ENCODE data around the gene KRT28. TPM values are rescaled to one million over a fixed set of nuclear protein-coding genes. Genes with fewer than 3 reads are reported as not detected.
"Not testable (repeated sequence)": the region's sequence is repeated elsewhere in the genome, so short reads cannot be mapped to it uniquely, and the experiment has no call there.

The KRT28 gene
- total RNA-seq, 1 donor from 2014 or later, result not detected

DNA sequence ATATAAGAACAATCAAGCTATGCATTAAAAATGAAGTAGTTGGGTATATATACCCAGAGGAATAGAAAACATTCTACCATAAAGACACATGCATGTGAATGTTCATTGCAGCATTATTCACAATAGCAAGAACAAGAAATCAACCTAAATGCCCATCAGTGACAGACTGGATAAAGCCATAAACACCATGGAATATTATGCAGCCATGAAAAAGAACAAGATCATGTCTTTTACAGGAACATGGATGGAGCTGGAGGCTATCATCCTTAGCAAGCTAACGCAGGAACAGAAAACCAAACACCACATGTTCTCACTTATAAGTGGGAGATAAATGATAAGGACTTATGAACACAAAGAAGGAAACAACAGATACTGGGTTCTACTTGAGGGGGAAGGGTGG lies 51.1 kb downstream of the KRT28 start:
- H3K4me1 Mint-ChIP-seq; intact Hi-C loops (cut with micrococcal nuclease); H3K4me3 Mint-ChIP-seq; H3K36me3 Mint-ChIP-seq (ENCODE audit: low read depth); DNase-seq; H3K9me3 Mint-ChIP-seq; H3K27ac Mint-ChIP-seq: not testable (repeated sequence)
- H3K27me3 Mint-ChIP-seq, result peaks cover 38% of the 10 kb centered on the region

Other genes with a start within 250 kb of the KRT28 start
- gene CCR7, start 234.5 kb downstream of the KRT28 start, total RNA-seq, result 217 and 220 TPM in 2 replicates
- gene SMARCE1, start 152.1 kb downstream of the KRT28 start, total RNA-seq, result 122 and 125 TPM in 2 replicates
- not detected in 2 replicates for gene KRT222, start 134.8 kb downstream of the KRT28 start, total RNA-seq
- gene KRT24, start 96.2 kb downstream of the KRT28 start, total RNA-seq, result not detected in 2 replicates
- gene KRT25, start 44.6 kb downstream of the KRT28 start, total RNA-seq, result not detected in 2 replicates
- gene KRT26, start 27.8 kb downstream of the KRT28 start, total RNA-seq, result not detected in 2 replicates
- not detected in 2 replicates for gene KRT27, start 17.4 kb downstream of the KRT28 start, total RNA-seq
- gene KRT10, start 22.7 kb upstream of the KRT28 start, total RNA-seq, result 26.4 and 27.8 TPM in 2 replicates
- gene KRT12, start 67.3 kb upstream of the KRT28 start, total RNA-seq, result not detected in 2 replicates
- gene KRT20, start 85.3 kb upstream of the KRT28 start, total RNA-seq, result not detected in 2 replicates
- not detected in 2 replicates for gene KRT23, start 137.7 kb upstream of the KRT28 start, total RNA-seq
- gene KRT39, start 167.0 kb upstream of the KRT28 start, total RNA-seq, result not detected in 2 replicates
- gene KRT40, start 184.4 kb upstream of the KRT28 start, total RNA-seq, result not detected in 2 replicates
- gene KRTAP3-3, start 194.2 kb upstream of the KRT28 start, total RNA-seq, result not detected in 2 replicates
- gene KRTAP3-2, start 199.9 kb upstream of the KRT28 start, total RNA-seq, result not detected in 2 replicates
- not detected in 2 replicates for gene KRTAP3-1, start 209.2 kb upstream of the KRT28 start, total RNA-seq
- gene KRTAP1-5, start 227.2 kb upstream of the KRT28 start, total RNA-seq, result not detected in 2 replicates
- not detected in 2 replicates for gene KRTAP1-4, start 230.2 kb upstream of the KRT28 start, total RNA-seq
- not detected in 2 replicates for gene KRTAP1-3, start 234.9 kb upstream of the KRT28 start, total RNA-seq
- not detected in 2 replicates for gene KRTAP1-1, start 241.5 kb upstream of the KRT28 start, total RNA-seq
- not detected in 2 replicates for gene KRTAP2-1, start 247.4 kb upstream of the KRT28 start, total RNA-seq

Data from activated CD4-positive, alpha-beta T cell treated with anti-CD3 and anti-CD28 coated beads, Interleukin-2, amount 10 ng/mL, durations not matched to agents 24 days and 14 days (primary cell).